T-helper 1 cell (primary cell): ENCODE results near the gene ANKLE1.
A peak's percentile ranks its signal among the peaks of the same experiment; 100 is the strongest.
"Not testable (repeated sequence)": the region's sequence is repeated elsewhere in the genome, so short reads cannot be mapped to it uniquely, and the experiment has no call there.

Experiments
- DNase-seq, 5 donors: peaks; one replicate each; pipeline ENCODE4 v3.0.0-alpha.2; 2012 to 2020

Gene ANKLE1

GRCh38 chr19:17282488-17283125 is 906 bp downstream of the ANKLE1 start:
- peak; percentile 59 to 80 (median 71) for DNase-seq

- DNase-seq = no peak
Measured at GRCh38 chr19:17283504-17283996, 1.8 kb downstream of the ANKLE1 start.

GRCh38 chr19:17285415-17286135 is 3.9 kb downstream of the ANKLE1 start:
- no peak for DNase-seq

GRCh38 chr19:17286263-17286662 is 4.6 kb downstream of the ANKLE1 start:
- DNase-seq = no peak

GRCh38 chr19:17286752-17287151 is 5.1 kb downstream of the ANKLE1 start:
- no peak for DNase-seq

- DNase-seq = peak in 1 of 5 donors; percentile 51
Measured at GRCh38 chr19:17289489-17289888, 7.8 kb downstream of the ANKLE1 start.

GRCh38 chr19:17292301-17293074 is 10.8 kb downstream of the ANKLE1 start:
- peak; percentile 57 to 83 (median 68) for DNase-seq

GRCh38 chr19:17293605-17294004 is 11.9 kb downstream of the ANKLE1 start:
- DNase-seq = no peak

- peak in 4 of 5 donors; percentile 35 to 46 (median 38) for DNase-seq
Measured at GRCh38 chr19:17294051-17294891, 12.6 kb downstream of the ANKLE1 start.

GRCh38 chr19:17295551-17295950 is 13.8 kb downstream of the ANKLE1 start:
- not testable (repeated sequence) for DNase-seq

GRCh38 chr19:17296273-17296672 is 14.6 kb downstream of the ANKLE1 start:
- no peak for DNase-seq

- DNase-seq = no peak
Measured at GRCh38 chr19:17296976-17297375, 15.3 kb downstream of the ANKLE1 start.

GRCh38 chr19:17300992-17301619 is 19.4 kb downstream of the ANKLE1 start:
- DNase-seq = no peak

- no peak for DNase-seq
Measured at GRCh38 chr19:17302391-17303166, 20.9 kb downstream of the ANKLE1 start.

- DNase-seq = peak; percentile 83 to 95 (median 91)
Measured at GRCh38 chr19:17303167-17303939, 21.7 kb downstream of the ANKLE1 start, which contains the start of gene ABHD8. Gene ABHD8 (minus strand): TSS chr19:17303425. CDS start chr19:17301616, 1,809 bp downstream.

- no peak for DNase-seq
Measured at GRCh38 chr19:17303940-17304267, 22.2 kb downstream of the ANKLE1 start.

GRCh38 chr19:17304386-17305215 is 22.9 kb downstream of the ANKLE1 start:
- no peak for DNase-seq

GRCh38 chr19:17305216-17305516 is 23.5 kb downstream of the ANKLE1 start:
- no peak for DNase-seq

- peak; percentile 91 to 100 (median 92) for DNase-seq
Measured at GRCh38 chr19:17305517-17306284, 24.0 kb downstream of the ANKLE1 start, which contains the start of gene MRPL34. Gene MRPL34 (plus strand): TSS chr19:17305872. CDS start chr19:17305893, 21 bp downstream.
